K562 (cell line): ENCODE results near the gene C6orf47. TPM values are rescaled to one million over a fixed set of nuclear protein-coding genes. Genes with fewer than 3 reads are reported as not detected.
A peak's percentile ranks its signal among the peaks of the same experiment; 100 is the strongest.

Source experiments
- DACH1 ChIP-seq: fragments of 450-650 bp; IDR thresholded peaks from 2 replicates; pipeline ENCODE4 v1.6.1; 2018; ENCODE audit not compliant: partially characterized antibody
- GABPB1 ChIP-seq: sonication (generic); formaldehyde crosslinking; IDR thresholded peaks from 2 replicates; pipeline ENCODE4 v1.8.0; 2022; ENCODE audit warnings: mild to moderate bottlenecking, missing genetic modification reagents
- GATA2 ChIP-seq: sonication (generic); formaldehyde crosslinking; IDR thresholded peaks from 2 replicates; pipeline ENCODE4 v1.4.0; 2020; ENCODE audit warnings: mild to moderate bottlenecking, missing genetic modification reagents
- GTF2E2 ChIP-seq: fragments of 200-800 bp; sonication (Bioruptor generic); IDR thresholded peaks from 2 replicates; pipeline ENCODE4 v1.6.1; 2016; ENCODE audit warnings: missing genetic modification characterization, missing compliant biosample characterization
- HDAC6 ChIP-seq: IDR thresholded peaks from 2 replicates; pipeline ENCODE4 v1.6.1; 2012; ENCODE audit warnings: low read depth, mild to moderate bottlenecking, control low read depth, inconsistent platforms, low read length, moderate library complexity
- HIVEP1 ChIP-seq: fragments of 250-450 bp; sonication (Bioruptor Pico); IDR thresholded peaks from 2 replicates; pipeline ENCODE4 v1.4.0; 2020; ENCODE audit warnings: mild to moderate bottlenecking
- MAZ ChIP-seq, 2 experiments: fragments of 450-650 bp in 1 of 2; sonication (generic) in 1 of 2; formaldehyde crosslinking; IDR thresholded peaks in 1 of 2; conservative IDR thresholded peaks in 1 of 2; 2 replicates each; pipeline versions ENCODE4 v1.4.0 to v1.5.0; 2020; ENCODE audit warnings: mild to moderate bottlenecking in 1 of 2, missing genetic modification reagents in 1 of 2
- MCM7 ChIP-seq, 2 experiments: fragments of 450-650 bp; IDR thresholded peaks; 2 replicates each; pipeline ENCODE4 v1.6.1; 2016 to 2018
- NCOA4 ChIP-seq: fragments of 450-650 bp; IDR thresholded peaks from 2 replicates; pipeline ENCODE4 v1.6.1; 2018; ENCODE audit warnings: mild to moderate bottlenecking; ENCODE audit not compliant: partially characterized antibody
- NCOR1 ChIP-seq: fragments of 450-650 bp; IDR thresholded peaks from 2 replicates; pipeline ENCODE4 v1.6.1; 2016; ENCODE audit warnings: mild to moderate bottlenecking, moderate library complexity
- POLR2H ChIP-seq: IDR thresholded peaks from 2 replicates; pipeline ENCODE4 v1.6.1; 2016; ENCODE audit warnings: missing genetic modification characterization, low read depth, mild to moderate bottlenecking, control low read depth, missing compliant biosample characterization, moderate library complexity
- PTRF ChIP-seq: fragments of 450-650 bp; IDR thresholded peaks from 2 replicates; pipeline ENCODE4 v1.6.1; 2016; ENCODE audit warnings: mild to moderate bottlenecking, missing genetic modification characterization, missing compliant biosample characterization
- PYGO2 ChIP-seq: fragments of 450-650 bp; IDR thresholded peaks from 2 replicates; pipeline ENCODE4 v1.6.1; 2016; ENCODE audit warnings: mild to moderate bottlenecking, missing genetic modification characterization, moderate library complexity, missing compliant biosample characterization
- RAD51 ChIP-seq: fragments of 450-650 bp; IDR thresholded peaks from 2 replicates; pipeline ENCODE4 v1.7.1; 2016; ENCODE audit warnings: low read depth, mild to moderate bottlenecking, borderline replicate concordance
- TCF7 ChIP-seq: sonication (generic); IDR thresholded peaks from 2 replicates; pipeline ENCODE4 v1.6.1; 2016; ENCODE audit warnings: antibody characterized with exemption, borderline replicate concordance
- ZEB2 ChIP-seq: fragments of 450-650 bp; IDR thresholded peaks from 2 replicates; pipeline ENCODE4 v1.6.1; 2016
- ZNF197 ChIP-seq: fragments of 200-800 bp; sonication (Bioruptor generic); IDR thresholded peaks from 2 replicates; pipeline ENCODE4 v1.6.1; 2016; ENCODE audit warnings: low read depth, missing genetic modification characterization, missing compliant biosample characterization
- polyA plus RNA-seq, 8 experiments: library from polyadenylated mRNA; depleted of rRNA in 4 of 8; stranded (reverse) in 5 of 8; unstranded in 3 of 8; fragments of >200 nt; fragmentation: Nextera tagmentation in 2 of 8; fragmentation: Illumina TruSeq in 1 of 8; extraction: Ambion mirVana in 2 of 8; extraction: Trizol in 1 of 8; gene quantifications; 2 replicates each; pipeline versions ENCODE4 v1.2.1 to v1.2.3, GENCODE V29; 2011 to 2014; ENCODE audit warnings: inconsistent platforms in 1 of 8, missing spikeins in 1 of 8
- total RNA-seq, 7 experiments: library from RNA; depleted of rRNA in 6 of 7; stranded (reverse); fragments of >200 nt in 6 of 7; fragmentation: Illumina TruSeq in 2 of 7; extraction: Trizol in 2 of 7; gene quantifications; 2 replicates each; pipeline versions ENCODE4 v1.2.1 to v1.2.3, GENCODE V29; 2011 to 2021; ENCODE audit warnings: low replicate concordance in 1 of 7
- TF ChIP-seq, protein P1 (sequence below): fragments of 450-650 bp; IDR thresholded peaks from 2 replicates; pipeline ENCODE4 v1.6.1; 2017; ENCODE audit warnings: antibody characterized with exemption, mild to moderate bottlenecking
- TF ChIP-seq, protein P2 (sequence below), 2 experiments: IDR thresholded peaks in 1 of 2; conservative IDR thresholded peaks in 1 of 2; 2 replicates each; pipeline ENCODE4 v1.6.1; 2016; ENCODE audit warnings: low read depth in 2 of 2, mild to moderate bottlenecking in 1 of 2, missing compliant biosample characterization in 1 of 2, missing genetic modification characterization in 1 of 2, moderate library complexity in 1 of 2

C6orf47 gene
- total and polyA plus RNA-seq, 9 of the 15 experiments (the other 6 are each of a cell fraction or from before 2014, with no cell fraction given): 0.14 to 43.8 (median 27.0) TPM

DNA sequence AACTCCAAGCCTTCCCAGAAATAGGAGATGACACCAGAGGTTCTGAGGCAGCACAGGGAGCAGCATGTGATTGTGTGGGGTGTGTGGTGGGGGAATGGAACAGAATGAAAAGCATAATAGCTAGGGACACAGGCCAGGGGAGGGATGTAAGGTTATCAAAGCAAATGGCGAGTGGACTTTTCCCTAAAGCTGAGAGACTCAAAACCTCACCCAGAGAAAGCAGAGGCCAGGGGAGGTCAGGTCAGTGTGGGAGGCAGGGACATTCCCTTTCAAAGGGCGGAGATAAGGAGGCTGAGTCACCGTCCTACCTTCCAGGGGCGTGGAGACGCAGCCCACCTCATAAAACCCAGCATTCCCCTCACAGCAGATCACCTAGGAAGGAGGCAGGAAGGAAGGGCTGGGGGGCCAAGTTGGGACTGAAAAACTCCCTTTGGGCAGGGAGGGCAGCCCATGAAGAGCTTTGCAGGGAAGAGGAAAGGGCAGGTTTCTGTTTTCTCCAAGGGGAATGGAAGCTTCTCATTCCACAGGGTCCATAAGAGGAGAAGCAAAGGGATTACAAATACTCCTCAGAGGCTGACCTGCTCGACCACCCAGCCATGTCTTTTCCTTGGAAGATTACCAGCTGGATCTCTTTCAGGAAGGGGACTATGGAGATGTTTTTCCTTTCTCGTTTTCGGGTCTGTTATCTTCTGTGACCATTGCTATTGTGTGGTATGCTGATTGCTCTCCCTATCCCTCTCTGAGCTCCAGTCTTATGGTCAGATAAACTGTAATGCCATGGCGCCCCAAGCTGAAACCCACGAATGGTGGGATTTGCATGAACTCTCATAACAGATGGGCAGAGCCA is 29.9 kb upstream of the C6orf47 start (continued):
- 0 out of 2 replicates have a peak, but pooled peaks have one; percentile 48 for TF ChIP-seq HIVEP1
- TF ChIP-seq HDAC6: no peak
- peak; percentile 81 for TF ChIP-seq NCOR1
- peak; percentile 95 for TF ChIP-seq TCF7
- TF ChIP-seq DACH1: peak; percentile 51
- TF ChIP-seq, protein P1, sequence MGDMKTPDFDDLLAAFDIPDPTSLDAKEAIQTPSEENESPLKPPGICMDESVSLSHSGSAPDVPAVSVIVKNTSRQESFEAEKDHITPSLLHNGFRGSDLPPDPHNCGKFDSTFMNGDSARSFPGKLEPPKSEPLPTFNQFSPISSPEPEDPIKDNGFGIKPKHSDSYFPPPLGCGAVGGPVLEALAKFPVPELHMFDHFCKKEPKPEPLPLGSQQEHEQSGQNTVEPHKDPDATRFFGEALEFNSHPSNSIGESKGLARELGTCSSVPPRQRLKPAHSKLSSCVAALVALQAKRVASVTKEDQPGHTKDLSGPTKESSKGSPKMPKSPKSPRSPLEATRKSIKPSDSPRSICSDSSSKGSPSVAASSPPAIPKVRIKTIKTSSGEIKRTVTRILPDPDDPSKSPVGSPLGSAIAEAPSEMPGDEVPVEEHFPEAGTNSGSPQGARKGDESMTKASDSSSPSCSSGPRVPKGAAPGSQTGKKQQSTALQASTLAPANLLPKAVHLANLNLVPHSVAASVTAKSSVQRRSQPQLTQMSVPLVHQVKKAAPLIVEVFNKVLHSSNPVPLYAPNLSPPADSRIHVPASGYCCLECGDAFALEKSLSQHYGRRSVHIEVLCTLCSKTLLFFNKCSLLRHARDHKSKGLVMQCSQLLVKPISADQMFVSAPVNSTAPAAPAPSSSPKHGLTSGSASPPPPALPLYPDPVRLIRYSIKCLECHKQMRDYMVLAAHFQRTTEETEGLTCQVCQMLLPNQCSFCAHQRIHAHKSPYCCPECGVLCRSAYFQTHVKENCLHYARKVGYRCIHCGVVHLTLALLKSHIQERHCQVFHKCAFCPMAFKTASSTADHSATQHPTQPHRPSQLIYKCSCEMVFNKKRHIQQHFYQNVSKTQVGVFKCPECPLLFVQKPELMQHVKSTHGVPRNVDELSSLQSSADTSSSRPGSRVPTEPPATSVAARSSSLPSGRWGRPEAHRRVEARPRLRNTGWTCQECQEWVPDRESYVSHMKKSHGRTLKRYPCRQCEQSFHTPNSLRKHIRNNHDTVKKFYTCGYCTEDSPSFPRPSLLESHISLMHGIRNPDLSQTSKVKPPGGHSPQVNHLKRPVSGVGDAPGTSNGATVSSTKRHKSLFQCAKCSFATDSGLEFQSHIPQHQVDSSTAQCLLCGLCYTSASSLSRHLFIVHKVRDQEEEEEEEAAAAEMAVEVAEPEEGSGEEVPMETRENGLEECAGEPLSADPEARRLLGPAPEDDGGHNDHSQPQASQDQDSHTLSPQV: peak; percentile 80
- peak; percentile 28 to 72; a peak in 2 of 4 replicates for TF ChIP-seq MAZ (CRISPR knock-in tag; conservative IDR thresholded peaks at IDR 0.05 in 1 of 2, IDR thresholded peaks at IDR 0.05 in 1 of 2)
- TF ChIP-seq GABPB1 (CRISPR knock-in tag): peak; percentile 69; the same call in 1 of the 2 replicates
- peak; percentile 25 for TF ChIP-seq NCOA4
- TF ChIP-seq PTRF (tag): peak; percentile 7; the same call in 1 of the 2 replicates
- TF ChIP-seq, protein P2, sequence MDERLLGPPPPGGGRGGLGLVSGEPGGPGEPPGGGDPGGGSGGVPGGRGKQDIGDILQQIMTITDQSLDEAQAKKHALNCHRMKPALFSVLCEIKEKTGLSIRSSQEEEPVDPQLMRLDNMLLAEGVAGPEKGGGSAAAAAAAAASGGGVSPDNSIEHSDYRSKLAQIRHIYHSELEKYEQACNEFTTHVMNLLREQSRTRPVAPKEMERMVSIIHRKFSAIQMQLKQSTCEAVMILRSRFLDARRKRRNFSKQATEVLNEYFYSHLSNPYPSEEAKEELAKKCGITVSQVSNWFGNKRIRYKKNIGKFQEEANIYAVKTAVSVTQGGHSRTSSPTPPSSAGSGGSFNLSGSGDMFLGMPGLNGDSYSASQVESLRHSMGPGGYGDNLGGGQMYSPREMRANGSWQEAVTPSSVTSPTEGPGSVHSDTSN (CRISPR knock-in tag; IDR thresholded peaks at IDR 0.05; ENCODE audit: low read depth): no peak
- TF ChIP-seq, protein P2 (tag; conservative IDR thresholded peaks at IDR 0.05; ENCODE audit: low read depth): 0 out of 2 replicates have a peak, but pooled peaks have one; percentile 28
- TF ChIP-seq MCM7 (IDR thresholded peaks at IDR 0.05): no peak
- peak; percentile 99 for TF ChIP-seq ZEB2
- 0 out of 2 replicates have a peak, but pooled peaks have one; percentile 1 for TF ChIP-seq ZNF197 (CRISPR knock-in tag)
- peak; percentile 75; the same call in 1 of the 2 replicates for TF ChIP-seq GTF2E2 (tag)
- no peak; the same call in 1 of the 2 replicates for TF ChIP-seq POLR2H (tag)
- TF ChIP-seq GATA2 (CRISPR knock-in tag): peak; percentile 56; the same call in 1 of the 2 replicates
- TF ChIP-seq RAD51: 0 out of 2 replicates have a peak, but pooled peaks have one; percentile 17
- no peak for TF ChIP-seq PYGO2 (tag)
